ENCODE data around the gene PDZD8. TPM values are rescaled to one million over a fixed set of nuclear protein-coding genes. Genes with fewer than 3 reads are reported as not detected.

The PDZD8 gene
- polyA plus RNA-seq, 1 donor from 2014 or later: 16.3 TPM

DNA sequence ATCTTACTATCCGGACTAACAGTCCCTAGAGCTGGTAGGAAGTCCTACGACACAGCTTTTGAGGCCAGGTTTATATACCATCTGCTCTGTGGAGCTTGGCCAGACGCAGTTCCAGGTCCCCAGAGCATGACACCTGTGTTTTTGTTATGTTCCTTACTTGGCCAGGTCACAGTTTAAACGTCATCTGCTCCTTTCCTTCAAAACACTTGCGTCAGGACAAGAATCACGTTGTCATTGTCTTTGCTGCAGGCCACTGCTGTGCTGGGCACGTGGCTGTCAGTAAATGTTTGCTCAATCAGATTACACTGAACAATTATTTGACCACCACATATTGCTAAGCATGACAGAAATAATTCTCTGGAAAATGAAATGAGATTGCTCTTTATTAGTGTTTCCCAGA, 110.5 kb downstream of the PDZD8 start:
- Histone ChIP-seq H3K79me2 (replicated peaks; ENCODE audit: insufficient read depth, low read length) (no peaks in the 10 kb centered on the region), H3F3A (ENCODE audit: insufficient read depth, low read length, poor library complexity, severe bottlenecking) (no peaks in the 10 kb centered on the region), H3K9ac (ENCODE audit: low read length) (no peak overlapping the region), H3K9me2 (ENCODE audit: insufficient read depth, low read length) (no peaks in the 10 kb centered on the region), H3K27me3 (ENCODE audit: insufficient read depth, low read depth, low read length) (no peaks in the 10 kb centered on the region), H3K27ac (ENCODE audit: low read length) (no peak overlapping the region), H3K4me3 (ENCODE audit: low read length) (no peak overlapping the region), H3K36me3 (ENCODE audit: insufficient read depth, low read length) (no peaks in the 10 kb centered on the region), H3K9me3 (ENCODE audit: low read length) (no peaks in the 10 kb centered on the region), H2AFZ (ENCODE audit: low read depth, low read length) (no peak overlapping the region), H3K4me2 (ENCODE audit: low read length) (no peak overlapping the region), H4K20me1 (ENCODE audit: insufficient read depth) (no peaks in the 10 kb centered on the region)
- TF ChIP-seq, protein P1, sequence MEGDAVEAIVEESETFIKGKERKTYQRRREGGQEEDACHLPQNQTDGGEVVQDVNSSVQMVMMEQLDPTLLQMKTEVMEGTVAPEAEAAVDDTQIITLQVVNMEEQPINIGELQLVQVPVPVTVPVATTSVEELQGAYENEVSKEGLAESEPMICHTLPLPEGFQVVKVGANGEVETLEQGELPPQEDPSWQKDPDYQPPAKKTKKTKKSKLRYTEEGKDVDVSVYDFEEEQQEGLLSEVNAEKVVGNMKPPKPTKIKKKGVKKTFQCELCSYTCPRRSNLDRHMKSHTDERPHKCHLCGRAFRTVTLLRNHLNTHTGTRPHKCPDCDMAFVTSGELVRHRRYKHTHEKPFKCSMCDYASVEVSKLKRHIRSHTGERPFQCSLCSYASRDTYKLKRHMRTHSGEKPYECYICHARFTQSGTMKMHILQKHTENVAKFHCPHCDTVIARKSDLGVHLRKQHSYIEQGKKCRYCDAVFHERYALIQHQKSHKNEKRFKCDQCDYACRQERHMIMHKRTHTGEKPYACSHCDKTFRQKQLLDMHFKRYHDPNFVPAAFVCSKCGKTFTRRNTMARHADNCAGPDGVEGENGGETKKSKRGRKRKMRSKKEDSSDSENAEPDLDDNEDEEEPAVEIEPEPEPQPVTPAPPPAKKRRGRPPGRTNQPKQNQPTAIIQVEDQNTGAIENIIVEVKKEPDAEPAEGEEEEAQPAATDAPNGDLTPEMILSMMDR (IDR thresholded peaks at IDR 0.05; ENCODE audit: poor library complexity, severe bottlenecking): no peak
- TF ChIP-seq RAD21 (conservative IDR thresholded peaks at IDR 0.05): no peak
- TF ChIP-seq POLR2AphosphoS5 (IDR thresholded peaks at IDR 0.05): no peak
- no peak for TF ChIP-seq EP300 (conservative IDR thresholded peaks at IDR 0.05; ENCODE audit: poor library complexity, severe bottlenecking)
- no peak for TF ChIP-seq MXI1 (conservative IDR thresholded peaks at IDR 0.05; ENCODE audit: poor library complexity, severe bottlenecking)
- no peak for TF ChIP-seq EZH2 (IDR thresholded peaks at IDR 0.05; ENCODE audit: borderline replicate concordance, insufficient read depth, low read length, poor library complexity, severe bottlenecking)

DNA sequence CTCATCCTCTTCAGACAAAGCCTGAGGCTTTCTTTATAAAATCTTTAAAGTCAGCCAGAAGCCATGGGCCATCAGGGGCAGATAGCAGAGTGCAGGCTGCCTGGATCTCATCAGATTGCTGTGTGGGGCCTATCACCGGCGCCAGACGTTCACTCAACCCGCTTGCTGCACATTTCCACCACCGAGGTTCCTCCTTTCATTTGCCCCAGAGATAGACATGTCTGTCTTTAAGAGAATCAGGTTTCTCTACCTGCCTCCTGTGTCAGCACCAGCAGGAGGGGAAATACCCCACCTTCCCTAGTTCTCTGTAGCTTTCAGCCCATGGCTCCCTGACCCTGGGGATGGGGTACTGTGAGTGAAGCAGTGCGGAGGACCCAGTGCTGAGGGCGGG, 112.3 kb downstream of the PDZD8 start:
- Histone ChIP-seq H3K79me2 (replicated peaks; ENCODE audit: insufficient read depth, low read length) (no peaks in the 10 kb centered on the region), H4K20me1 (ENCODE audit: insufficient read depth) (no peaks in the 10 kb centered on the region), H3K4me3 (ENCODE audit: low read length) (no peak overlapping the region), H3K9me2 (ENCODE audit: insufficient read depth, low read length) (no peaks in the 10 kb centered on the region), H3F3A (ENCODE audit: insufficient read depth, low read length, poor library complexity, severe bottlenecking) (no peaks in the 10 kb centered on the region), H3K4me2 (ENCODE audit: low read length) (no peak overlapping the region), H3K27me3 (ENCODE audit: insufficient read depth, low read depth, low read length) (no peaks in the 10 kb centered on the region), H3K9me3 (ENCODE audit: low read length) (no peaks in the 10 kb centered on the region), H3K9ac (ENCODE audit: low read length) (no peak overlapping the region), H2AFZ (ENCODE audit: low read depth, low read length) (no peak overlapping the region), H3K27ac (ENCODE audit: low read length) (no peak overlapping the region), H3K36me3 (ENCODE audit: insufficient read depth, low read length) (no peaks in the 10 kb centered on the region)
- TF ChIP-seq RAD21 (conservative IDR thresholded peaks at IDR 0.05) (no peak), MXI1 (conservative IDR thresholded peaks at IDR 0.05; ENCODE audit: poor library complexity, severe bottlenecking) (no peak), EZH2 (IDR thresholded peaks at IDR 0.05; ENCODE audit: borderline replicate concordance, insufficient read depth, low read length, poor library complexity, severe bottlenecking) (no peak), TAF1 (IDR thresholded peaks at IDR 0.05; ENCODE audit: low read depth) (no peak), SMC3 (conservative IDR thresholded peaks at IDR 0.05; ENCODE audit: poor library complexity) (no peak), POLR2AphosphoS5 (IDR thresholded peaks at IDR 0.05) (no peak), EP300 (conservative IDR thresholded peaks at IDR 0.05; ENCODE audit: poor library complexity, severe bottlenecking) (no peak)
- TF ChIP-seq, protein P2, sequence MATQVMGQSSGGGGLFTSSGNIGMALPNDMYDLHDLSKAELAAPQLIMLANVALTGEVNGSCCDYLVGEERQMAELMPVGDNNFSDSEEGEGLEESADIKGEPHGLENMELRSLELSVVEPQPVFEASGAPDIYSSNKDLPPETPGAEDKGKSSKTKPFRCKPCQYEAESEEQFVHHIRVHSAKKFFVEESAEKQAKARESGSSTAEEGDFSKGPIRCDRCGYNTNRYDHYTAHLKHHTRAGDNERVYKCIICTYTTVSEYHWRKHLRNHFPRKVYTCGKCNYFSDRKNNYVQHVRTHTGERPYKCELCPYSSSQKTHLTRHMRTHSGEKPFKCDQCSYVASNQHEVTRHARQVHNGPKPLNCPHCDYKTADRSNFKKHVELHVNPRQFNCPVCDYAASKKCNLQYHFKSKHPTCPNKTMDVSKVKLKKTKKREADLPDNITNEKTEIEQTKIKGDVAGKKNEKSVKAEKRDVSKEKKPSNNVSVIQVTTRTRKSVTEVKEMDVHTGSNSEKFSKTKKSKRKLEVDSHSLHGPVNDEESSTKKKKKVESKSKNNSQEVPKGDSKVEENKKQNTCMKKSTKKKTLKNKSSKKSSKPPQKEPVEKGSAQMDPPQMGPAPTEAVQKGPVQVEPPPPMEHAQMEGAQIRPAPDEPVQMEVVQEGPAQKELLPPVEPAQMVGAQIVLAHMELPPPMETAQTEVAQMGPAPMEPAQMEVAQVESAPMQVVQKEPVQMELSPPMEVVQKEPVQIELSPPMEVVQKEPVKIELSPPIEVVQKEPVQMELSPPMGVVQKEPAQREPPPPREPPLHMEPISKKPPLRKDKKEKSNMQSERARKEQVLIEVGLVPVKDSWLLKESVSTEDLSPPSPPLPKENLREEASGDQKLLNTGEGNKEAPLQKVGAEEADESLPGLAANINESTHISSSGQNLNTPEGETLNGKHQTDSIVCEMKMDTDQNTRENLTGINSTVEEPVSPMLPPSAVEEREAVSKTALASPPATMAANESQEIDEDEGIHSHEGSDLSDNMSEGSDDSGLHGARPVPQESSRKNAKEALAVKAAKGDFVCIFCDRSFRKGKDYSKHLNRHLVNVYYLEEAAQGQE (IDR thresholded peaks at IDR 0.05; ENCODE audit: borderline replicate concordance): no peak
- TF ChIP-seq, protein P1 (IDR thresholded peaks at IDR 0.05; ENCODE audit: poor library complexity, severe bottlenecking): no peak
